ENCODE results near the gene SNAI1.

The SNAI1 gene

DNA sequence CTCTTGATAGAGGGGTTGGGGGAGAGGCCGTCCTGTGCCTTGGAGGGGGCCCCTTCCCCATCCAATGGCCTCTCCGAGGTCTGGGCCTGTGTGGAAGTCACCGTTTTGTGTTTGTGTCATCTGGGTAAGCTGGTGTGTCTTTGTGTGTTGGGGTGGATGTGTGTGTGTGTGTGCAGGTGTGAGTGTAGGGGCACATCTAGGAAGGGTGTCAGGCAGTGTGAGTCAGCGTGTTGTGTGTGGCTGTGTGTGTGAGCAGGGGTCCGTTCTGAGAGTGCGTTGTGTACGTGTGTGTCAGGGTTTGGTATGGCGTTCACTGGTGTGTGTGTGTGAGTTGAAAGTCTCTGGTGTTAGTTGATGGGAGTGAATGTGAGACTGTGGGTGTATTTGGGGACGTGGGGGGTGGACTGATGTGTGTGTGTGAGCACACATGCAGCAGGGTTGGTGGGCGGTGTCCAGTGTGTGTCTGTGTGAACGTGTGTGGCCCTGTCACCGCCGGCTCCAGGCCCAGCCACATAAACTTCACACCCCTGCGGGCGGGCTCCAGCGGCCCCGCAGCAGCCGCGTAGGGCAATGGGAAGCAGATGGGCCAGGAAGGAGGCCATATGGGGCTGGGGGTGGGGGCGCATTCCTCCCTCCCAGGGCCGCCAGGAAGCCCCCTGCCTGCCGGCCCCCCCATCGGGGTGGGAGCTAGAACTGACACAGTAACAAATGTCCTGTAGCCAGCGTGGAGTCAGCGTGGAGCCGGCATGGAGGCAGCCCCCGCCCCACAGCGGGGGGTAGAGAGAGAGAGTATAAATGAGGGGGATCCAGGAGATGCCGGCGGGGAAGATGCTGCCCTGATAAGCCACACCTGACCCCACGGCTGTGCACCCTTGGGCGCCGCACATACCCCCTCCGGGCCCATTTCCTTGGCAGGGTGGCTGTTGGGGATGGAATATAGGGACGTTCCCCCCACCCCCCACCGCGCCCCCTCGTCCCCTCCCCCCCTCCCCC lies 32.1 kb downstream of the SNAI1 start:
- DNase-seq = no peak

GRCh38 chr20:50015636-50015992 lies 32.8 kb downstream of the SNAI1 start:
- DNase-seq = no peak

DNA sequence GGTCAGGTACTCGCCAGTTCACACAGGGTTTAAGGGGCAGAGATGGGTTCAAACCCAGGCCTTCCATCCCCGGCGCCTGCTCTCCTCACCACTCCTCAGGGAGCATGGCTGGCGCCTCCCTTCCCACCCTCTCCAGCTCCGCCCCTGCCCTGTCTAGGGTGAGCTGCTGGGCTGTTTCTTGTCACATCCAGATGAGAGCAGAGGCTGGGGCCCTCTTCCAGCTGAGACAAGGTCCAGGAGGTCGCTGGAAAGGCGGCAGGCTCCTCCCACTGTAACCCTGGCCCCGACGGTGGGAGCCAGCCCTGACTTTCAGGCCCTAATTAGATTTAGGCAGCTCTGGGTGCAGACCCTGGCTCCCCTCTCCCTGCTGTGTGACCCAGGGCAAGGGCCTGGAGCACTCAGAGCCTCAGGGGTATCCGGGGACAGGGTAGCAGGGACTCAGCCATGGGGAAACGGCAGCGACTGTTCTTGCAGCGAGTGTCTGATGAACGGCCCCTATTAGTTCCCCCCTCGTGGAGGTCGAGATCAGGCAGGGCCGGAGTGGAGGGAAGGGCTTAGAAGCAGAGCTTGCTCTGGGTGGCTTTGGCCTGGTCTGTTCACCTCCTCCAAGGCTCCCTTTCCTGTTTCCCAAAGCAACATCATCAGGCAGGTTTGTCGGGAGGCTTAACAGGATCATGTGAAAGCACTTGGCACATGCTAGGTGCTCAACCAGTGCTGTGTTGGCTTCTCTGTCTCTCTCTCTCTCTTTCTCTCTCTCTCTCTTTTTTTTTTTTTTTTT lies 33.4 kb downstream of the SNAI1 start:
- no peak for DNase-seq

DNA sequence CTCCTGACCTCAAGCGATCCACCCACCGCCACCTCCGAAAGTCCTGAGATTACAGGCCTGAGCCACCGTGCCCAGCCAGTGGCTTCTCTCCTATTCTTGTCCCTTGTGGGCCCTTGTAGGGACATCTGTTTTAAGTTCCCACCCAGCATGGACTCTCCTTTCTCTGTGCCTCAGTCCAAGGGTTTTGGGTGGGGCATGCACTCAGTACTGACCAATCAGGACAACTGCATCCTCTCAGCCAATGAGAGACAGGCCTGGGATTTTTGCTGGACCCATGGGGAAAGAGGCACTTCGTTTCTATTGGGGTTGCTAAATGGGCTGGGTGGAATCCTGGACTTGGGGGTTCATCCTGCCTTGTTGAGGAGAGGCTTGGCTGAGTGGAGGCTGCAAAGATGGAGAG lies 34.4 kb downstream of the SNAI1 start:
- no peak for DNase-seq

- DNase-seq = no peak
These were observed 34.9 kb downstream of the SNAI1 start for GRCh38 chr20:50017576-50018248.

GRCh38 chr20:50019466-50020256 lies 36.9 kb downstream of the SNAI1 start:
- DNase-seq = no peak

- no peak for DNase-seq
These were observed 37.5 kb downstream of the SNAI1 start for GRCh38 chr20:50020288-50020687.

GRCh38 chr20:50022676-50023075 lies 39.9 kb downstream of the SNAI1 start:
- DNase-seq = no peak

- DNase-seq = no peak
These were observed 40.5 kb downstream of the SNAI1 start for GRCh38 chr20:50023116-50023805.

DNA sequence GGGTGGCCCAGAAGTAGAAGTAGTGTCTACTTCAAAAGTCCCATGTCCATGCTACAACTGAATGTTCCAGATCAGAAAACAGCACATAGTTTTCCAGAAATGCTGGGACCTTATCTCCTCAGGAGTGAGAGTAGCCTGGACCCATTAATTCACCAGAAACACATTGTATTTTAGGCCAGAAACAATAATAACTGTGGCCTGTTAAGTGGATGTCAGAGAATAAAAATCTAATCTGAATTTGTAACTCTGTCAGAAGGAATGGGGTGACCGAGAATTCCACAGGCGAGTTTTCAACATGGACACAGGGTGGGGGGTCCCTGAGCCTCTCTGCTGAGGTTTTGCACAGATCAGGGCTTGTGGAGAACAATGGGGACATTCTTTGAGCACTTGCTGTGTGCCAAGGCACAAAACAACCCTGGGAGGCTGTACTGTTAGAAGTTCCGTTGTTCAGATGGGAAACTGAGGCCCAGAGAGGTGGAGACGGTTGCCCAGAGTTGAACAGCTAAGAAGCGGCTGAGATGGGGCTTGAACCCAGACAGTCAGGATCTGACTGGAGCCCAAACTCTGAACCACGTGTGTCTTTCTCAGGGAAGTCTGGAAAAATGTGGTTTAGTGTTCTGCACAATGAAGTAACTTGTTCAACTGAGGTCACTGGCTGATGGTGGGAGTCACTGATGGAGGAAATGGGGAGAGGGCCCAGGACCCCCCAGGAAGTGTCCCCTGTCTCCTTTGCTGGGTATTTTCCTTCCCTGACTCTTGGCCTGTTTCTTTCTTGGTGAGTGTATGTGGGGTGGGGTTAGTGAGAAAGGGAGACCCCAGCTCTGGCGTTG lies 44.2 kb downstream of the SNAI1 start:
- no peak for DNase-seq

DNA sequence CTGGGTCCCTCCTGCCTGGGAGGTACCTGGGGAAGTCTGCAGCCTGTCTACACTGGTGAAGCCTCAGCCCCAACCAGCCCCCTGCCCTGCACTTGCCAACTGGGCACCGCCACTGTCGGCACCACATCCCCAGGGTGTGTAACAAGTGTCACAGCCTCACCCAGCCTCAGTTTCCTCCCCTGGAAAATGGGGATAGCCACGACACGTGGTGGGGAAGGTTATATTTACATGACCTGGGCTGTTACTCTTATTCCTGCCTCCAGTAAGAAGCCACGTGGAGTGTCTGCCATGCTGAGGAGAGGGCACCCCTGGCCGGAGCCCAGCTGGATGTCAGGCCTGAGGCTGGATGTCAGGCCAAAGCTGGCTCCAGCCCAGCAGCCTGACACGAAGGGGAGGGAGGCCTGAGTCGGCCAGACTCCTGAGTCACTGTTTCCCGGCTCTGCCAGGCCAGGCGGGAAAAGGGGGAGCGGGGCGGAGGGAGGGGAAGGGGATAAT lies 44.9 kb downstream of the SNAI1 start:
- no peak for DNase-seq

DNA sequence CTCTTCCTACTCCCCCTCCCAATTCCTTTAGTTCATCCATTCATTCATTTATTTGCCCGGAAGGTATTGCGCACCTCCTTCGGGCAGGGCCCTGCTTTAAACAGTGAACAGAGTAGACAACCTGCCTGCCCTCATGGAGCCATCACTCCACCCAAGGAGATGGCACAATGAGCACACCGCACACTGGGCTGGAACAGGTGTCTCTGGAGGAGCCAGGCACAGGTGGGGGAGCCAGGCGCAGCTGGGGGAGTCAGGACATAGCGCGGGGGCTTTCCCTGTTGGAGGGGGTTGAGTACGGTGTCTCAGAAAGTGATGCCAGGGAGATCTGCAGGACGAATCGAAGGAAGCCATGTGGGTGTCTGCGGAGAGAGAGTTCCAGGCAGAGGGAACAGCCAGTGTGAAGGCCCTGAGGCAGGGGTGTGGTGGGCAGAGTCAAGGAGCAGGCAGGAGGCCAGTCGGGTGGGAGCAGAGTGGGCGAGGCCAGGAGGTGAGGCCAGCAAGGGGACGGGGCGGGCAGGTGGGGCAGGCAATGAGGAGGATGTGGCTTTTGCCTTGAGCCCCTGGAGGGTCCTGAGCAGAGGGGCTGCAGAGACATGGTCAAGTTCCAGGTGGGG lies 46.4 kb downstream of the SNAI1 start:
- no peak for DNase-seq

DNA sequence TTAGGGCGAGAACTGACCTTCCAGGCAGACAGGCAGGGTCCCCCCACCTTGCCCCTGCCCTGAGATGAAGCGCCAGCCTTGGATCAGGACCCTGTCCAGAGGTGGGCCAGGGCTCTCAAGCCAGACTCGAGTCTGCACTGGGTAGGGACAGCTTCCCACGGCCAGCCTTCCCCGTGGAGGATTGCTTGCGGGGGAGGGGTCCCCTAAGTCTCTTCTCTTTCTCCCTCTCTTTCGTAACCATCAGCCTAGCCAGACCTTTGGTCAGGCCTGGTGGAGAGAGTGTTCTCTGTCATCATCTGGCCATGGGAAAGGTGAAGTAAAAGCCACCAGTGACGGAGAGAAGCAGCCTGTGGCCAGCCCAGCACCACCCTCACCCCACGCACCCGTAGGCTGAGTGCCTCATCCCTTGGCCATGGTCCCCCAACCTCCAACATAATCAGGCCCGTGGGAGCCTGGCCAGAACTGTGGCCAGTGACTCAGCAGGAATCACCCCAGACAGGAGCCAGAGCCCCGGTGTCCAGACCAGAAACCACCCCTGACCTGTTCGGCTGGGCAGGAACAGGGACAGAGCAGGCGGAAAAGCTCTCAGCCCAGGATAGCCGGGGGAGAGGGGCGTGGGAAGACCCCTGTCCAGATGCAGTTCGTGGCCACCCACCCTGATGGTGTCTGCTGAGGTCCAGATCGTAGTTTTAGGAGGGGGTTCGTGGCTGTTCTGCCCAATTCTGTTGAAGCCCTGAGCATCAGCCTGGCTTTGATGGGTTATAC lies 47.1 kb downstream of the SNAI1 start:
- DNase-seq = no peak

DNA sequence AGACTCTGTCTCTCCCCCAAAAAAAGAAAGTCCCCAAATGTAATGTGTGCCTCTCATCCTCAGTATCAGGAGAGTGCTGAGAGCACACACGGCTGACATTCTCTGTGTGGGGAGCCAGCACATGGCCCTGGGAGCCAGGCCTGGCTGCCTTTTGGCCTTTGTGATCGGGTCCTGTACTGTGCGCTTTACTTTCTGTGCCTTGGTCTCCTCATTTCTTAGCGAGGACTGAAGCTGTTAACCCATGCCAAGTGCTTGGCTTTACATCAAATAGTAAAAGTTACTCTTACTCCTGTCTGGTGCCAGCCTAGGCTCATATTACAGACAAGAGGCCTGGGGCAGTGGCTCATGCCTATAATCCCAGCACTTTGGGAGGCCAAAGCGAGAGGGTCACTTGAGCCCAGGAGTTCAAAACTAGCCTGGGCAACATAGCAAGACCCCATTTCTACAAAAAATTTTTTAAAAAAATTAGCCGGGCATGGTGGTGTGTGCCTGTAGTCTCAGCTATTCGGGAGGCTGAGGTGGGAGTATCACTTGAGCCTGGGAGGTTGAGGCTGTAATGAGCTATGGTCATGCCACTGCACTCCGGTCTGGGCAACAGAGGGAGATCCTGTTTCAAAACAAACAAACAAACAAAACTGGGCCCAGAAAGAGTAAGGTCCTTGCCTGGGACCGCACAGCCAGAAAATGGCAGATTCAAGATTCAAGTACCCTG lies 50.3 kb downstream of the SNAI1 start:
- DNase-seq = no peak

GRCh38 chr20:50034567-50035180 lies 51.9 kb downstream of the SNAI1 start:
- DNase-seq = no peak

- DNase-seq = no peak
These were observed 53.9 kb downstream of the SNAI1 start for GRCh38 chr20:50036703-50037102.

DNA sequence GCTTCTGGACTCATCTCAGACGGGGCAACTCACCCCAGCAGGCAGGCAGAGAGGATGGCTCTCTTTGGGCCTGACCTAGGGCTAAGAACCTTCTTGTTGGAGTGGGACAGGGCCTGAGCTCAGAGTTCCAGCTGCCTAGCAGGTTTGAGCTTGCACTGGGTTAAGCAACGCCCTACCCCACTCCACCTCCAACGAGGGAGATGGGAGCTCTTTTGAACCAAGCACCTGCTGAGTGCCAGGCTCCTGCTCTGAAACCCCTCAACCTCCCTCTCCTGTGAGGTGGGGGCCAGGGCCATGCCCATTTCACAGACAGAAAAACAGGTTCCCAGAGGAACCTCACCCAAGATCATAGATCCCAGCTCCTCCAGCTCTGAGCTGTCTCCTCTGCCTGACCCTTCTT lies 54.3 kb downstream of the SNAI1 start:
- DNase-seq = no peak

DNA sequence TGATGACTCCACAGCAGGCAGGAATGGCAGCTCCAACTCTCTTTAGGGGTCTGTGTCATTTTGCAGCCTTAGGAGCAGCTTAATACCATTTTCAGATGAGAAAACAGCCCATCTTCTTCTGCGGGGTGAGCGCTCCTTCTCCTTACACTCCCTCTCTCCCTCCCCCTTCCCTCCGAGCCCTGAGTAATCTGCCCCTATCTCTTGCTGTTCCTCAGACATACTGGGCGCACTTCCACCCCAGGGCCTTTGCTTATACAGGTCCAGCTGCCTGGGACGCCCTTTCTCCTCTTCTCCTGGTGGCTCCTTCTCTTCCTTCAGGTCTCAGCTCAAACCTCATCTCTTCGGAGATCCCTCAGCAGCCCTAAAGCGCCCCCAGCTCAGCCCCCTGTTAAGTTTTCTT lies 54.8 kb downstream of the SNAI1 start:
- no peak for DNase-seq
